Cardiac fibroblast (primary cell): ENCODE results near the gene ZNF14.

Experiments used
- DNase-seq, 2 donors: peaks; one replicate each; pipeline versions ENCODE4 v3.0.0 to v3.0.0-alpha.2; 2010; ENCODE audit warnings: low read depth in 2 of 2
- H3K4me3 ChIP-seq, 2 donors: replicated peaks in 1 of 2; 1 replicate in 1 of 2; 2 replicates in 1 of 2; pipeline ENCODE4 v1.5.1; 2011; ENCODE audit warnings: low read depth in 2 of 2, low read length in 2 of 2, mild to moderate bottlenecking in 2 of 2, moderate library complexity in 1 of 2
- TF ChIP-seq, protein P1 (sequence below): IDR thresholded peaks from one replicate; pipeline ENCODE4 v1.5.1; 2011; ENCODE audit warnings: low read depth, mild to moderate bottlenecking, low read length, inconsistent platforms

Gene ZNF14

GRCh38 chr19:19661141-19661674, 71.7 kb downstream of the ZNF14 start:
- DNase-seq, result no peak
- H3K4me3 ChIP-seq, result no peak overlapping the region
- TF ChIP-seq, protein P1, sequence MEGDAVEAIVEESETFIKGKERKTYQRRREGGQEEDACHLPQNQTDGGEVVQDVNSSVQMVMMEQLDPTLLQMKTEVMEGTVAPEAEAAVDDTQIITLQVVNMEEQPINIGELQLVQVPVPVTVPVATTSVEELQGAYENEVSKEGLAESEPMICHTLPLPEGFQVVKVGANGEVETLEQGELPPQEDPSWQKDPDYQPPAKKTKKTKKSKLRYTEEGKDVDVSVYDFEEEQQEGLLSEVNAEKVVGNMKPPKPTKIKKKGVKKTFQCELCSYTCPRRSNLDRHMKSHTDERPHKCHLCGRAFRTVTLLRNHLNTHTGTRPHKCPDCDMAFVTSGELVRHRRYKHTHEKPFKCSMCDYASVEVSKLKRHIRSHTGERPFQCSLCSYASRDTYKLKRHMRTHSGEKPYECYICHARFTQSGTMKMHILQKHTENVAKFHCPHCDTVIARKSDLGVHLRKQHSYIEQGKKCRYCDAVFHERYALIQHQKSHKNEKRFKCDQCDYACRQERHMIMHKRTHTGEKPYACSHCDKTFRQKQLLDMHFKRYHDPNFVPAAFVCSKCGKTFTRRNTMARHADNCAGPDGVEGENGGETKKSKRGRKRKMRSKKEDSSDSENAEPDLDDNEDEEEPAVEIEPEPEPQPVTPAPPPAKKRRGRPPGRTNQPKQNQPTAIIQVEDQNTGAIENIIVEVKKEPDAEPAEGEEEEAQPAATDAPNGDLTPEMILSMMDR, result no peak
